HL-60/S4 (cell line): ENCODE measurements around the gene FASTKD1.
"Not testable (repeated sequence)": the region's sequence is repeated elsewhere in the genome, so short reads cannot be mapped to it uniquely, and the experiment has no call there.

Experiments used
- in situ Hi-C: fragments of 300-500 bp; cut with MboI; formaldehyde crosslinking; loops from 2 replicates; pipeline ENCODE4 v1.14.3; 2022; ENCODE audit warnings: low sequenced_read_pairs

The FASTKD1 gene

GRCh38 chr2:169573160-169573973 lies at the start of gene FASTKD1:
TSS of gene FASTKD1 (minus strand) at chr2:169573865. CDS start at chr2:169572029, 1,836 bp downstream.
- in situ Hi-C loops = no loop called here

DNA sequence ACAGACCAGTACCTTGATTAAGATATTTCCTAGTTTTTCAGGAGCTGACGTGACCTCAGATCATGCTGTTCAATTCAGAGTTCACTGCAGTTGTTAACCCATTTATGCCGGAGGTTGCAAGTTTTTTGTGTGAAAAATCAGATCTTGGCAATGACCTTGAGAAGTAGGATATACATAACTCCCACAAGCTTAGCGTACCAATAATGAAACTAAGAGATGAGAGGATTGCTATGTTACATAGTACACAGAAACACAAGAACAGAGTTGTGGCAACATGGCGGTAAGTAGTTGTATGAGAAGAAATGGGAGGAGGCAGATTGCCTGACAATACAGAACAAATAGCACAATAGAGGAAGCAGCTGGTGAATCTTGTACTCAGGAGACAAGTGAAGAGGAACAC lies 49.6 kb upstream of the FASTKD1 start:
- in situ Hi-C loops = no loop called here

DNA sequence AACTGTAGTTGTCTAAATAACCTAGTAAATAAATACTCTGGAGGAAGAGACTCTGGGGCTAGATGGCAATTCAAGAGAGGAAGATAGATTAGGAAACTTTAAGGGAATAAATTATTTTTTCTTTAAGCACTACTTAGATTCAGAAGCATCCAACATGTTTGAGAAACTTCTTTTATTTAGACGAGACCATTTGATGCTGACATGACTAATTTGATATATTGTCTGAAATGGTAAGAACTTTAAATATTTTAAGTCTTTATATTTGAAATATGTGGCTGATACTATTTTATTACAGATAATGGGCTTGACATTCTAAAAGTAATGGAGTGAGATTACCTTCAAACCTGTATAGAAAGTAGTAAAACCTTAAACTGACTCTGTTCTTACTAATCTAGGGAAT lies 46.8 kb upstream of the FASTKD1 start:
- in situ Hi-C loops = no loop called here

DNA sequence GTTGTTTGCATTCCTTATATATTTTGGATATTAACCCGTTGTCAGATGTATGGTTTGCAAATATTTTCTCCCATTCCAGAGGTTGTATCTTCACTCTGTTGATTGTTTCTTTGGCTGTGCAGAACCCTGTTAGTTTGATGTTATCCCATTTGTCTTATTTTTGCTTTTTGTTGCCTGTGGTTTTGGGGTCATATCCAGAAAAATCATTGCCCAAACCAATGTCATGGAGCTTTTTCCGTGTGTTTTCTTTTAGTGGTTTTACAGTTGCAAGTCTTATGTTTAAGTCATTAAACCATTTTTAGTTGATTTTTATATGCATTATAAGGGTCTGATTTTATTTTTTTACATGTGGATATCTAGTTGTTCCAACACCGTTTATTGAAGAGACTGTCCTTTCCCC lies 46.3 kb upstream of the FASTKD1 start:
- in situ Hi-C loops = no loop called here

- in situ Hi-C loops = not testable (repeated sequence)
These were observed 42.3 kb upstream of the FASTKD1 start for GRCh38 chr2:169615982-169616381.

DNA sequence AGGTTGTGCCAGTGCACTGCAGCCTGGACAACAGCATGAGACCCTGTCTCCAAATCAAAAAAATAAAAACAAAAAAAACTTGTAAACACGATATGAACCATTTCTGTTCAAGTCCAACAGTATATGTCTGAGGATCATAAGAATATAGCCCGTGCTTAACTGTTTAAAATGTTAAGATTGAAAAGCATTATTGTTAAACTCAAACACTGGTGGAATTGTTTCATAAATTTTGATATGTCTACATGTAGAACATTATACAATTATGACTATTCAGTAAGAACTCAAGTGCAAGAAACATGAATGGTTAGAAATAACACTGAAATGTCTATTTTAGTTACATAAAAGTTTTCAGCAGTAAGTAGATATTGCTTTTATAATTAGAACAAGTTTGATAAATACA lies 40.2 kb upstream of the FASTKD1 start:
- in situ Hi-C loops = no loop called here

- in situ Hi-C loops = no loop called here
These were observed 35.6 kb upstream of the FASTKD1 start for GRCh38 chr2:169609264-169609663.

- in situ Hi-C loops = no loop called here
These were observed 25.9 kb upstream of the FASTKD1 start for GRCh38 chr2:169599568-169599967.

DNA sequence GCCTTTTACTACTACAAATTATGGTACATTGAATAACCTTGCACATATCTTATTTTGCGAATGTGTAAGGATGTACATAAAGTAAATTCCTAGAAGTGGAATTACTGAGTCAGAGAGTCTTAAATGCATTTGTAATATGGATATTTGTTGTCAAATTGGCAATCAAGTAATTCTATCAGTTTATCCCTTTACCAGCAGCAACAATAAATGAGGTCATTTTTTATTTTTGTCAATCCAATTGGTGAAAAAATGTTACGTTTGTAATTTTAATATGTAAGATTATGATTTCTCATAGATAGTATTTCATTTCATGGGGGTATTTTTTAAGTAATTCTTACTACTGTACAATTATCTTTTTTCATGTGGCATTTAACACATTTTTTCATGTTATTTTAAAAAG lies 25.3 kb upstream of the FASTKD1 start:
- in situ Hi-C loops = no loop called here

- in situ Hi-C loops = not testable (repeated sequence)
These were observed 22.9 kb upstream of the FASTKD1 start for GRCh38 chr2:169596546-169596945.

- in situ Hi-C loops = no loop called here
These were observed 17.1 kb upstream of the FASTKD1 start for GRCh38 chr2:169590804-169591203.

- in situ Hi-C loops = no loop called here
These were observed 12.0 kb upstream of the FASTKD1 start for GRCh38 chr2:169585673-169586072.

GRCh38 chr2:169584005-169584877 lies 10.6 kb upstream of the FASTKD1 start, which contains the start of gene PPIG:
TSS of gene PPIG (plus strand) at chr2:169584351. CDS start at chr2:169604042, 19,691 bp downstream.
- in situ Hi-C loops = no loop called here

- in situ Hi-C loops = no loop called here
These were observed 9.9 kb upstream of the FASTKD1 start for GRCh38 chr2:169583518-169583917.

- in situ Hi-C loops = not testable (repeated sequence)
These were observed 9.0 kb upstream of the FASTKD1 start for GRCh38 chr2:169582552-169583266.

DNA sequence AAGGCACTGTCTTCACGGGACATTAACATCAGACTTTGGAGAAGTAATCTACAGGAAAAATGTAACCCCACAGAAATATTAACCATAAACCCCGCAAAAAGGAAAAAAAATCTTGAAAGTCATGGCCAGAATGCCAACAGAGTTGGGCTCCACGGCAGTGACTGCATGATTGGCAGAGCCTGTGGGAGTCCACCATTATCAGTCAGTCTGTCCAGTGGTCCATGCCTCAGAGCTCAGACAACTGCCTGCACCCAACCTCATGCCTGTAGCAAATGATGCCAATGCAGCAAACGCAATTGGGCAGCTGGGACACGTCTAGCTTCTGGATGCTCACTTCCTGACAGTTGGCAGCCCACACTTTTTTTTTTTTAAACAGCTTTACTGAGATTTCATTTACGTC lies 5.4 kb upstream of the FASTKD1 start:
- in situ Hi-C loops = no loop called here

DNA sequence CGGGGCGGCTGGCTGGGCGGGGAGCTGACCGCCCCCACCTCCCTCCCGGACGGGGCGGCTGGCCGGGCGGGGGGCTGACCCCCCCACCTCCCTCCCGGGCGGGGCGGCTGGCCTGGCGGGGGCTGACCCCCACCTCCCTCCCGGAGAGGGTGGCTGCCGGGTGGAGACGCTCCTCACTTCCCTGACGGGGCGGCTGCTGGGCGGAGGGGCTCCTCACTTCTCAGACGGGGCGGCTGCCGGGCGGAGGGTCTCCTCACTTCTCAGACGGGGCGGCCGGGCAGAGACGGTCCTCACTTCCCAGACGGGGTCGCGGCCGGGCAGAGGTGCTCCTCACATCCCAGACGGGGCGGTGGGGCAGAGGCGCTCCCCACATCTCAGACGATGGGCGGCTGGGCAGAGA lies 1.6 kb upstream of the FASTKD1 start:
- in situ Hi-C loops = not testable (repeated sequence)

GRCh38 chr2:169574539-169574938 lies 874 bp upstream of the FASTKD1 start:
- in situ Hi-C loops = not testable (repeated sequence)

GRCh38 chr2:169573974-169574299 lies 272 bp upstream of the FASTKD1 start:
- in situ Hi-C loops = no loop called here

DNA sequence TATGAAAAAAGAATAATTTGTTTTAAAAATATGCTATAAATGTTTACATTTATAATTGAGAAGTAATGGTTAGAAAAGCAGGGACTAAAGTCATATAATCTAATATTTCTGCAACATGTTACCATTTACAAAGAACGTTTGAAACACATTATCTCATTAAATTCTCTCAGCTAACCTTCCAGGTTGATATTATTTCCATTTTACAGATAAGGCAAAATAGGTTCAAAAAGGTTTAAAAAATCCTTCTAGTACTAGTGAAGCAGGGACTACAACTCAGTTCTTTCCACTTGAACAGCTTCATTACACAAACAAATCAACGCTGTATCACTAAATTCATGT lies 875 bp downstream of the FASTKD1 start:
- in situ Hi-C loops = no loop called here

DNA sequence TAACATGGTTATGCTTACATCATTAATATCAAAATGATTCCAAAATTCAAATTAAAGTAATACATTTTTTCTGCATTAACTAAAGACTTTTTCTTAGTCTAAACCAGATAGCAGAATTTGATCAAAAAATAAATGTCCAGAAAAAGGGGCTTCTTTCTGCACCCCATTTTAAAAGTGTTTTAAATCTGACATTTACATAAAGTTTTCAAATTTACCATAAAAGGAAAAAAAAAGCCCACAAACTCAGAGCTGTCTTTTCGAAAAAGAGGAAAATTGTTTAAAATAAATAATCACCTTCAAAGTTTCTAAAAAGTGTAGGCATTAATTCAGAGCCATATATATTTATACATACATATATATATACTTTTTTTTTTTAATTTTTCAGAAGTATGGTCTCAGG lies 1.5 kb downstream of the FASTKD1 start:
- in situ Hi-C loops = no loop called here
